ENCODE results near the gene RBX1. TPM values are rescaled to one million over a fixed set of nuclear protein-coding genes. Genes with fewer than 3 reads are reported as not detected.

RBX1 gene
- total RNA-seq, 2 experiments from 2014 or later, result 77.3 to 86.9 TPM

GRCh38 chr22:40966726-40967085 lies 15.5 kb downstream of the RBX1 start:
- H3K4me1 ChIP-seq (ENCODE audit: insufficient read depth, low read length, poor library complexity, severe bottlenecking), result peaks cover 9% of the 10 kb centered on the region
- no peaks in the 10 kb centered on the region for H3K9me2 ChIP-seq (ENCODE audit: insufficient read depth, low read length)
- no peak overlapping the region for H3K4me3 ChIP-seq (ENCODE audit: low read depth, low read length, poor library complexity, severe bottlenecking)
- BruUV-seq (replicated peaks), result TSS peak; percentile 31
- peaks cover 7% of the 10 kb centered on the region; the same call in 1 of the 2 replicates for H3K79me2 ChIP-seq (ENCODE audit: insufficient read depth, low read depth, low read length)
- TF ChIP-seq CTCF (conservative IDR thresholded peaks at IDR 0.05; ENCODE audit: low read length) (no peak), EZH2phosphoT487 (IDR thresholded peaks at IDR 0.05; ENCODE audit: borderline replicate concordance, low read depth, low read length) (no peak)
- H3K36me3 ChIP-seq (ENCODE audit: insufficient read depth, low read length), result peaks cover 91% of the 10 kb centered on the region
- H2AFZ ChIP-seq (ENCODE audit: low read length), result no peak overlapping the region
- DNase-seq (ENCODE audit: low spot score), result no peak
- no peak overlapping the region for H3K4me2 ChIP-seq (ENCODE audit: low read length)
- H4K20me1 ChIP-seq (ENCODE audit: insufficient read depth, low read length), result peaks cover 3% of the 10 kb centered on the region; the same call in 1 of the 2 replicates
- intact Hi-C loops (cut with micrococcal nuclease; ENCODE audit: unreplicated experiment), result no loop called here
- H3K27ac ChIP-seq (ENCODE audit: low read depth, low read length, poor library complexity, severe bottlenecking), result no peak overlapping the region
- CTCF ChIA-PET (ENCODE audit: unreplicated experiment), result no interaction called here
- no peaks in the 10 kb centered on the region for H3K9me3 ChIP-seq (ENCODE audit: low read length)
- POLR2A ChIA-PET, result interaction anchor here (0.5 to 1.0 kb wide), 2 partner anchors 37 to 160 kb away, joined by 3 read pairs; no protein-coding TSS in a partner anchor

DNA sequence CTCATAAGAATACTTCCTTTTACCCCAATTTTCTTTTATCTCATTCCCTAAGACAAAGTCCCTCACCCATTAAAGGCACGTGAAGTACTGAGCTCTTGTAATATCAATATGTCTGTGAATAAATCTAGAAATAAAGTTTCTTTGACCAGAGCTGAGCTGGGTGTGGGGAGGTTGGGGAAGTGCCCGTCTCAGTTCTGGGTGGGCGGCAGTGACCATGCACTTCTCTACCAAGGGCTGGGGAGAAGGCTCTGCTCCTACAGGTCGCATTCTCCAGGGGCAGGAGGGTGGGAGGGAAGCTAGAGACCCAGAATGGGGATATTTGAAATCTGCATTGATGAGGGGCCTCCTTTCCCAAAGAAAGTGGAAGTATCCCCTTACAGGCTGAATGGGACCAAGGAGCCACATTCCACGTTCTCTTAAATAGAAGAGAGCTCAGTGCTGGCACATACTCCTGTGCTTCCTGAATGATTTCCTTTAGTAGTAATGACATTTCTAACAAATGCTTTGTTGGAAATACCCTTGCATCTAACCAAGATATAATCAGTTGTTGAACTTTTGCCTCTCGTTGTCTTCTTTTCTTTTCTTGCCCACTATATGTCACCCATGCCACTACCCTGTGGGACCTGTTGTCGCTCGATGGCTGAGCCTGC lies 16.1 kb downstream of the RBX1 start:
- Histone ChIP-seq H3K27ac (ENCODE audit: low read depth, low read length, poor library complexity, severe bottlenecking) (no peak overlapping the region), H2AFZ (ENCODE audit: low read length) (no peak overlapping the region), H3K9me3 (ENCODE audit: low read length) (no peaks in the 10 kb centered on the region), H3K4me3 (ENCODE audit: low read depth, low read length, poor library complexity, severe bottlenecking) (no peak overlapping the region), H3K4me2 (ENCODE audit: low read length) (no peak overlapping the region), H3K9me2 (ENCODE audit: insufficient read depth, low read length) (no peaks in the 10 kb centered on the region), H4K20me1 (ENCODE audit: insufficient read depth, low read length) (peaks cover 3% of the 10 kb centered on the region; the same call in 1 of the 2 replicates), H3K4me1 (ENCODE audit: insufficient read depth, low read length, poor library complexity, severe bottlenecking) (peaks cover 9% of the 10 kb centered on the region), H3K36me3 (ENCODE audit: insufficient read depth, low read length) (peaks cover 91% of the 10 kb centered on the region), H3K79me2 (ENCODE audit: insufficient read depth, low read depth, low read length) (0 out of 2 replicates have a peak, but pooled peaks cover 3% of the 10 kb centered on the region)
- TF ChIP-seq CTCF (conservative IDR thresholded peaks at IDR 0.05; ENCODE audit: low read length) (no peak), EZH2phosphoT487 (IDR thresholded peaks at IDR 0.05; ENCODE audit: borderline replicate concordance, low read depth, low read length) (no peak)
- no peak for DNase-seq (ENCODE audit: low spot score)
- intact Hi-C loops (cut with micrococcal nuclease; ENCODE audit: unreplicated experiment), result no loop called here
- POLR2A ChIA-PET, result interaction anchor here (0.7 kb wide), 1 partner anchor 39 kb away, joined by 6 read pairs; no protein-coding TSS in a partner anchor
- CTCF ChIA-PET (ENCODE audit: unreplicated experiment), result no interaction called here
- no TSS peak for BruUV-seq (replicated peaks)

GRCh38 chr22:40972587-40972986 lies 21.4 kb downstream of the RBX1 start:
- BruUV-seq (replicated peaks), result no TSS peak
- intact Hi-C loops (cut with micrococcal nuclease; ENCODE audit: unreplicated experiment), result no loop called here
- H3K9me2 ChIP-seq (ENCODE audit: insufficient read depth, low read length), result no peaks in the 10 kb centered on the region
- DNase-seq (ENCODE audit: low spot score), result no peak
- TF ChIP-seq EZH2phosphoT487 (IDR thresholded peaks at IDR 0.05; ENCODE audit: borderline replicate concordance, low read depth, low read length), result no peak
- no peak for TF ChIP-seq CTCF (conservative IDR thresholded peaks at IDR 0.05; ENCODE audit: low read length)
- no peaks in the 10 kb centered on the region for H3K4me1 ChIP-seq (ENCODE audit: insufficient read depth, low read length, poor library complexity, severe bottlenecking)
- peaks cover 3% of the 10 kb centered on the region; the same call in 1 of the 2 replicates for H4K20me1 ChIP-seq (ENCODE audit: insufficient read depth, low read length)
- H3K36me3 ChIP-seq (ENCODE audit: insufficient read depth, low read length), result peaks cover 57% of the 10 kb centered on the region
- no peak overlapping the region for H2AFZ ChIP-seq (ENCODE audit: low read length)
- ChIA-PET CTCF (ENCODE audit: unreplicated experiment) (interaction anchor here (0.5 to 0.8 kb wide), 2 partner anchors 9 to 81 kb away, joined by 3 read pairs; no protein-coding TSS in a partner anchor), POLR2A (interaction anchor here (0.5 to 0.8 kb wide), 3 partner anchors 9 to 335 kb away, joined by 3 read pairs; no protein-coding TSS in a partner anchor)
- H3K4me3 ChIP-seq (ENCODE audit: low read depth, low read length, poor library complexity, severe bottlenecking), result no peak overlapping the region
- H3K4me2 ChIP-seq (ENCODE audit: low read length), result no peak overlapping the region
- H3K79me2 ChIP-seq (ENCODE audit: insufficient read depth, low read depth, low read length), result no peaks in the 10 kb centered on the region
- no peaks in the 10 kb centered on the region for H3K9me3 ChIP-seq (ENCODE audit: low read length)
- no peak overlapping the region for H3K27ac ChIP-seq (ENCODE audit: low read depth, low read length, poor library complexity, severe bottlenecking)
